Spinal cord (tissue), 10 donors: Measurements from ENCODE around the gene MEF2D. TPM values are rescaled to one million over a fixed set of nuclear protein-coding genes. Genes with fewer than 3 reads are reported as not detected.

Experiments
- DNase-seq, 6 donors: peaks; one replicate each; pipeline versions ENCODE4 v3.0.0 to v3.0.0-alpha.2; 2013 to 2015; ENCODE audit warnings: low spot score in 6 of 6, low read depth in 4 of 6
- H3K27ac ChIP-seq: one replicate; pipeline ENCODE4 v1.5.1; 2013; ENCODE audit warnings: low read depth, low read length, control low read depth
- H3K27me3 ChIP-seq: one replicate; pipeline ENCODE4 v1.6.1; 2013; ENCODE audit warnings: low read length; ENCODE audit not compliant: control insufficient read depth, insufficient read depth
- H3K36me3 ChIP-seq: one replicate; pipeline ENCODE4 v1.6.1; 2013; ENCODE audit warnings: low read length; ENCODE audit not compliant: control insufficient read depth, insufficient read depth
- H3K4me1 ChIP-seq: one replicate; pipeline ENCODE4 v1.6.1; 2013; ENCODE audit warnings: low read length; ENCODE audit not compliant: control insufficient read depth, insufficient read depth
- H3K4me3 ChIP-seq: one replicate; pipeline ENCODE4 v1.5.1; 2013; ENCODE audit warnings: low read depth, low read length, control low read depth
- H3K9me3 ChIP-seq: one replicate; pipeline ENCODE4 v1.6.1; 2013; ENCODE audit warnings: low read length; ENCODE audit not compliant: control insufficient read depth, insufficient read depth
- WGBS: methylation state at CpG from one replicate; pipeline ENCODE4 v1.1.5; 2013; ENCODE audit warnings: missing lambda C conversion rate; ENCODE audit not compliant: insufficient coverage; 5-methylcytosine and 5-hydroxymethylcytosine counted together
- polyA plus RNA-seq, 2 donors: library from polyadenylated mRNA; unstranded; fragments of 120-200 nt; gene quantifications; one replicate each; pipeline ENCODE4 v1.2.1, GENCODE V29; 2013; ENCODE audit not compliant: insufficient read length in 2 of 2
- small RNA-seq: library from RNA; depleted of rRNA; stranded (forward); fragments of <200 nt; gene quantifications from one replicate; pipeline ENCODE3, GENCODE V24; 2014; ENCODE audit warnings: low replicate concordance
- total RNA-seq, 2 donors: library from RNA; depleted of rRNA in 1 of 2; stranded (reverse); fragments of 120-200 nt in 1 of 2; fragments of >200 nt in 1 of 2; gene quantifications; one replicate each; pipeline versions ENCODE4 v1.2.3 to v1.2.4, GENCODE V29; 2013 to 2014
- donor health status: healthy.

The MEF2D gene
- total and polyA plus RNA-seq, 4 donors, result 5.7 to 28.9 (median 17.5) TPM

DNA sequence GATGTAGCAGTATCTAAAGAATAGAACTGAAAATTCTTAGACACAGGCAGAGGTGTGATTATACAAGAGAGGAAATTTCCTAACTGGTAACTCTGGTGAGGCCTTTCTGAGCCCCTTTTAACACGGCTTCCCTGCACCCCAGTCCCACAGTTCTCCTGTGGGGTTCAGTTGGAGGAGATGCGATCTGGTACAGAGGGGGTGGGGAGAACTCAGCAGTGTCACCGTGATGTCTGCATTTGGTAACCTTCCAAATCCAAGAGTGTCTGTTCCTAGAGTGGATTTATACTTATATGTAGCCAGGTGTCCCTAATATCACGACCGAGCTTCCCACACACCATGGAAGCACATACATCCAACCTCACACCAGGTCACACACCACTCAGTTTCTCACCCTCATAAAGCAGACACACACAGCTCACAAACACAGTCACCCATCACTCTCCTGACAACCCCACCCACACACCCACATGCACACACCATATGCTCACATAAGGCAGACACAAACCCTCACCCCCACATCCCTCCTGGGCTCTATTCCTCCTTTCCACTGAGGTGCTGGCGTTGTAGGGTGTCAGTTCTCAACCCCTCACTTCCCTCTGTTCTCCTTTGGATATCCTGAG lies 83.1 kb downstream of the MEF2D start:
- DNase-seq, result peak in 1 of 6 donors; percentile 80
- H3K4me3 ChIP-seq, result peak overlapping the region; percentile 76

DNA sequence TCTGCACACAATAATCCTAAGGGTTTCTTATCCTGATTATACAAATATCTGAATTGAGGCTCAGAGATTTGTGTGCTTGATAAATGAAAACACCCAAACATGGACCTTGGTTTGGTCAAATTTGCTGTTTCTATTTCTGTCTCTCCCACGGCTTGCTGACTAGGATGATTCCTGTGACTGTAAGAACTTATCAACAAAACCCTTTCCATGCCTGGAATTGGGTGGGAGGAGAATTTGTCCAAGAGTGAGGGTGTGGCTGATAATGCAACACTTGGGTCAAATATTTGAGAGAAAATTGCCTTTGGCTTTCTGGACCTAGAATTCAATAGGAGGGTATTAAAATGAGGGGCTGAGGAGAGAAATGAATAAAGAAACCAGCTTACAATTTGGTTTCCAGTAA lies 83.6 kb downstream of the MEF2D start:
- Histone ChIP-seq H3K4me3 (peak overlapping the region; percentile 76), H3K27ac (peak overlapping the region; percentile 95), H3K9me3 (no peaks in the 10 kb centered on the region), H3K27me3 (peaks cover 25% of the 10 kb centered on the region), H3K36me3 (peaks cover 82% of the 10 kb centered on the region), H3K4me1 (peaks cover 69% of the 10 kb centered on the region)
- WGBS, result no CpG with 5 or more reads among the region's 1 CpG
- DNase-seq, result no peak

More for the DNA sequence above, 83.1 kb downstream of the MEF2D start:
- Histone ChIP-seq H3K9me3 (no peaks in the 10 kb centered on the region), H3K27ac (peak overlapping the region; percentile 95), H3K4me1 (peaks cover 69% of the 10 kb centered on the region), H3K27me3 (peaks cover 25% of the 10 kb centered on the region), H3K36me3 (peaks cover 80% of the 10 kb centered on the region)
- 16% methylated on average over 2 of the region's 6 CpGs for WGBS

DNA sequence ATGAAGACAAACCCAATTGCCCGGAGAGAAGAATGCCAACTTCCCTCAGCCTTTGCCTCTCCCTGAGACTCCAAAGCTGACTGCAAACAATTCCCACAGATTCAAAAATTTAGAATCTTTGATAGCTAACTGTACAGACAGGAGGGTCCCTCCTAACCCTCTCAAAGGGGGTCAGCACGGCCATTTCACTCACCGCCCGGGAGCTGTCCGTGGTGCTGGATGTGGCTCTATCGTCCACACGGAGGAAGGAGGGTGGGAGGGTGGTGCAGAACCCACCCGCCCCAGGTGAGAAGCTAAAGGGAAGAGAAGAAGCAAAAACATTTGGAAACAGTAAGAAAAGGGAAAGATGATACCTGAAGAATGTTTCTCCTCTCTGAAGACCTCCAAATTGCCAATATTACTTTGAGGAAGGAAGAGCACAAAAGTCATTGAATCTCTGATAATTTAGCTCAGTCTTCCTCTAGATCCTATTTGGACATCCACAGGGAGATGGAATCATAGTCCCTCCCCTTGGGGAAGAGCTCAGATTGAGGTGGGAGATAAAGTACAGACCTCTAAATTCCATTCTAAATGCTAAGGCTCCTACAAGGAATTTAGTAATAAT lies 86.0 kb downstream of the MEF2D start:
- Histone ChIP-seq H3K9me3 (no peaks in the 10 kb centered on the region), H3K4me1 (peaks cover 72% of the 10 kb centered on the region), H3K27me3 (peaks cover 3% of the 10 kb centered on the region), H3K4me3 (peak overlapping the region; percentile 76), H3K36me3 (peaks cover 80% of the 10 kb centered on the region), H3K27ac (peak overlapping the region; percentile 95)
- 11% methylated on average over 4 of the region's 8 CpGs for WGBS
- DNase-seq, result no peak

Small RNAs within 50 kb of the gene (small RNA-seq; reads per million reads assigned to genes)
- gene MIR9-1 (0.67 reads per million, percentile 67 among the genes with 10 or more reads in this experiment), gene RF00019 (not detected)

Other genes starting within 250 kb of the MEF2D start
- gene SMG5, start 217.9 kb downstream of the MEF2D start, total RNA-seq, result 10 to 100 TPM; 37.2 to 50.9 TPM
- 10 to 100 TPM; 71.5 to 79.8 TPM for gene SMG5, start 217.9 kb downstream of the MEF2D start, polyA plus RNA-seq
- gene TMEM79, start 216.4 kb downstream of the MEF2D start, total RNA-seq, result 1 to 10 TPM; 1.6 to 2.6 TPM
- 1 to 10 TPM; 4.9 to 6.8 TPM for gene TMEM79, start 216.4 kb downstream of the MEF2D start, polyA plus RNA-seq
- gene GLMP, start 205.1 kb downstream of the MEF2D start, total RNA-seq, result 10 to 100 TPM; 16.9 to 54.1 TPM
- 10 to 100 TPM; 22.9 to 28.9 TPM for gene GLMP, start 205.1 kb downstream of the MEF2D start, polyA plus RNA-seq
- under 1 TPM in 1 of 2 donors, not detected in 1; 0.50 TPM for gene VHLL, start 201.5 kb downstream of the MEF2D start, total RNA-seq
- gene VHLL, start 201.5 kb downstream of the MEF2D start, polyA plus RNA-seq, result under 1 TPM; 0.32 to 0.38 TPM
- 100 to 1,000 TPM; 248 to 258 TPM for gene CCT3, start 162.5 kb downstream of the MEF2D start, total RNA-seq
- gene CCT3, start 162.5 kb downstream of the MEF2D start, polyA plus RNA-seq, result 100 to 1,000 TPM; 231 to 250 TPM
- gene TSACC, start 162.2 kb downstream of the MEF2D start, total RNA-seq, result not detected
- 1 to 10 TPM in 1 of 2 donors, under 1 TPM in 1; 0.79 to 1.7 TPM for gene TSACC, start 162.2 kb downstream of the MEF2D start, polyA plus RNA-seq
- not detected for gene RHBG, start 131.6 kb downstream of the MEF2D start, total RNA-seq
- under 1 TPM; 0.26 to 0.81 TPM for gene RHBG, start 131.6 kb downstream of the MEF2D start, polyA plus RNA-seq
- 1 to 10 TPM; 4.9 to 7.3 TPM for gene IQGAP3, start 71.8 kb upstream of the MEF2D start, total RNA-seq
- 10 to 100 TPM in 1 of 2 donors, 1 to 10 TPM in 1; 6.8 to 10.4 TPM for gene IQGAP3, start 71.8 kb upstream of the MEF2D start, polyA plus RNA-seq
- gene TTC24, start 78.9 kb upstream of the MEF2D start, total RNA-seq, result not detected
- gene TTC24, start 78.9 kb upstream of the MEF2D start, polyA plus RNA-seq, result not detected
- 100 to 1,000 TPM in 1 of 2 donors, 10 to 100 TPM in 1; 53.5 to 113 TPM for gene NAXE, start 91.0 kb upstream of the MEF2D start, total RNA-seq
- 100 to 1,000 TPM; 107 TPM for gene NAXE, start 91.0 kb upstream of the MEF2D start, polyA plus RNA-seq
- 1 to 10 TPM; 9.5 to 9.7 TPM for gene GPATCH4, start 100.7 kb upstream of the MEF2D start, total RNA-seq
- gene GPATCH4, start 100.7 kb upstream of the MEF2D start, polyA plus RNA-seq, result 10 to 100 TPM; 41.7 to 44.5 TPM
- gene HAPLN2, start 118.6 kb upstream of the MEF2D start, total RNA-seq, result 1 to 10 TPM; 7.3 to 9.4 TPM
- 10 to 100 TPM; 37.7 to 38.8 TPM for gene HAPLN2, start 118.6 kb upstream of the MEF2D start, polyA plus RNA-seq
- 100 to 1,000 TPM; 181 to 240 TPM for gene BCAN, start 141.3 kb upstream of the MEF2D start, total RNA-seq
- 1,000 to 10,000 TPM in 1 of 2 donors, 100 to 1,000 TPM in 1; 973 to 1,252 TPM for gene BCAN, start 141.3 kb upstream of the MEF2D start, polyA plus RNA-seq
- 10 to 100 TPM; 37.9 to 61.8 TPM for gene NES, start 176.6 kb upstream of the MEF2D start, total RNA-seq
- 100 to 1,000 TPM in 1 of 2 donors, 10 to 100 TPM in 1; 96.9 to 111 TPM for gene NES, start 176.6 kb upstream of the MEF2D start, polyA plus RNA-seq
- gene CRABP2, start 204.8 kb upstream of the MEF2D start, total RNA-seq, result 100 to 1,000 TPM in 1 of 2 donors, 10 to 100 TPM in 1; 35.6 to 482 TPM
- gene CRABP2, start 204.8 kb upstream of the MEF2D start, polyA plus RNA-seq, result 100 to 1,000 TPM in 1 of 2 donors, 10 to 100 TPM in 1; 37.7 to 139 TPM
- 10 to 100 TPM in 1 of 2 donors, 1 to 10 TPM in 1; 8.1 to 27.4 TPM for gene METTL25B, start 227.7 kb upstream of the MEF2D start, total RNA-seq
- gene METTL25B, start 227.7 kb upstream of the MEF2D start, polyA plus RNA-seq, result 10 to 100 TPM; 35.9 to 36.0 TPM
- 10 to 100 TPM in 1 of 2 donors, 1 to 10 TPM in 1; 9.2 to 25.9 TPM for gene ISG20L2, start 228.0 kb upstream of the MEF2D start, total RNA-seq
- gene ISG20L2, start 228.0 kb upstream of the MEF2D start, polyA plus RNA-seq, result 10 to 100 TPM; 38.1 to 39.2 TPM
- 10 to 100 TPM; 22.9 to 61.1 TPM for gene MRPL24, start 240.3 kb upstream of the MEF2D start, total RNA-seq
- gene MRPL24, start 240.3 kb upstream of the MEF2D start, polyA plus RNA-seq, result 10 to 100 TPM; 54.5 to 59.8 TPM